ENCODE data around the gene CA12. TPM values are rescaled to one million over a fixed set of nuclear protein-coding genes. Genes with fewer than 3 reads are reported as not detected.

The CA12 gene
- total and polyA plus RNA-seq, 10 of the 15 experiments (the other 5 are each of a cell fraction or from before 2014, with no cell fraction given): 0.03 to 0.10 TPM; not detected in 8

GRCh38 chr15:63292771-63293170 lies 88.9 kb downstream of the CA12 start (continued):
- TF ChIP-seq ZNF687 (IDR thresholded peaks at IDR 0.05): no peak

GRCh38 chr15:63292241-63292640 lies 89.4 kb downstream of the CA12 start:
- DNase-seq (ENCODE audit: low read depth, low spot score): no peak
- ChIA-PET POLR2A (no interaction called here), SMC1A (ENCODE audit: uncharacterized antibody, unreplicated experiment) (interaction anchor here (1.0 to 6.3 kb wide), 14 partner anchors 13 to 176 kb away, joined by 3 to 92 read pairs (median 7); partner anchors contain the start of gene RPS27L), CTCF (interaction anchor here (1.0 to 11.0 kb wide), 9 partner anchors 13 to 358 kb away, joined by 3 to 145 read pairs (median 5); no protein-coding TSS in a partner anchor), RAD21 (ENCODE audit: unreplicated experiment) (interaction anchor here (0.9 to 6.1 kb wide), 9 partner anchors 21 to 213 kb away, joined by 3 to 62 read pairs (median 4); no protein-coding TSS in a partner anchor)
- Histone ChIP-seq H3K27me3 (replicated peaks in 1 of 2; ENCODE audit: control insufficient read depth in 2 of 2, insufficient read depth in 2 of 2, low read length in 1 of 2) (no peaks in the 10 kb centered on the region), H3K4me3 (no peak overlapping the region), H3K79me2 (ENCODE audit: control insufficient read depth, insufficient read depth, low read length) (no peaks in the 10 kb centered on the region), H3K9ac (ENCODE audit: control insufficient read depth, insufficient read depth, low read length) (no peak overlapping the region), H4K20me1 (ENCODE audit: control insufficient read depth, insufficient read depth) (no peaks in the 10 kb centered on the region), H2AFZ (ENCODE audit: control insufficient read depth, low read depth, low read length) (no peak overlapping the region), H3K9me3 (replicated peaks; ENCODE audit: control insufficient read depth, insufficient read depth, low read length) (no peaks in the 10 kb centered on the region), H3K36me3 (ENCODE audit: control insufficient read depth in 2 of 2, insufficient read depth in 2 of 2, low read length in 1 of 2) (no peaks in the 10 kb centered on the region), H3K4me2 (ENCODE audit: control insufficient read depth, insufficient read depth) (no peak overlapping the region), H3K27ac (ENCODE audit: control insufficient read depth, insufficient read depth) (no peak overlapping the region), H3K4me1 (ENCODE audit: control insufficient read depth, insufficient read depth, low read length) (peaks cover 6% of the 10 kb centered on the region; the same call in 1 of the 2 replicates)
- ATAC-seq: no peak
- intact Hi-C loops (cut with micrococcal nuclease; ENCODE audit: unreplicated experiment) (no loop called here), in situ Hi-C loops (cut with MboI) (loop anchor here (5.0 to 25.0 kb wide), 3 partner anchors 110 to 775 kb away; partner anchors contain the start of gene FBXL22)
- no TSS peak for BruUV-seq (replicated peaks)
- WGBS (ENCODE audit: insufficient coverage, insufficient replicate concordance, low lambda C conversion rate, missing lambda C conversion rate): 86% methylated on average over 3 of the region's 3 CpGs
- FAIRE-seq: no peak
- no peak for TF ChIP-seq ZNF217 (IDR thresholded peaks at IDR 0.05)
- TF ChIP-seq MYC (IDR thresholded peaks at IDR 0.05; ENCODE audit: insufficient read depth, insufficient read length, insufficient replicate concordance, low read length, severe bottlenecking): no peak
- no peak for TF ChIP-seq HDAC6 (IDR thresholded peaks at IDR 0.05; ENCODE audit: unreplicated experiment)
- TF ChIP-seq SMAD5 (IDR thresholded peaks at IDR 0.05; ENCODE audit: low read depth): no peak
- no peak for TF ChIP-seq ZBTB33 (IDR thresholded peaks at IDR 0.05)
- no peak for TF ChIP-seq PBX3 (IDR thresholded peaks at IDR 0.05; ENCODE audit: insufficient replicate concordance, low read depth, low read length)
- TF ChIP-seq ZZZ3 (IDR thresholded peaks at IDR 0.05; ENCODE audit: control insufficient read depth, insufficient read length, low read depth): no peak
- TF ChIP-seq SREBF1 (IDR thresholded peaks at IDR 0.05; ENCODE audit: low read length): no peak
- TF ChIP-seq FOXM1 (IDR thresholded peaks at IDR 0.05; ENCODE audit: low read depth, low read length): no peak
- no peak for TF ChIP-seq EED (IDR thresholded peaks at IDR 0.05; ENCODE audit: low read depth)
- TF ChIP-seq SIX5 (IDR thresholded peaks at IDR 0.05; ENCODE audit: low read depth, low read length, severe bottlenecking): no peak
- TF ChIP-seq CBX5 (IDR thresholded peaks at IDR 0.05; ENCODE audit: low read depth): no peak
- TF ChIP-seq CREB1 (IDR thresholded peaks at IDR 0.05; ENCODE audit: low read depth): no peak
- TF ChIP-seq ATF3 (IDR thresholded peaks at IDR 0.05; ENCODE audit: borderline replicate concordance, extremely low read depth, low read depth, low read length): no peak
- no peak for TF ChIP-seq NR2F1 (conservative IDR thresholded peaks at IDR 0.05)
